ENCODE results near the gene NOS2. TPM values are rescaled to one million over a fixed set of nuclear protein-coding genes. Genes with fewer than 3 reads are reported as not detected.
"Not testable (repeated sequence)": the region's sequence is repeated elsewhere in the genome, so short reads cannot be mapped to it uniquely, and the experiment has no call there.

The NOS2 gene
- total and polyA plus RNA-seq, 2 donors, result 0.21 to 0.33 TPM

DNA sequence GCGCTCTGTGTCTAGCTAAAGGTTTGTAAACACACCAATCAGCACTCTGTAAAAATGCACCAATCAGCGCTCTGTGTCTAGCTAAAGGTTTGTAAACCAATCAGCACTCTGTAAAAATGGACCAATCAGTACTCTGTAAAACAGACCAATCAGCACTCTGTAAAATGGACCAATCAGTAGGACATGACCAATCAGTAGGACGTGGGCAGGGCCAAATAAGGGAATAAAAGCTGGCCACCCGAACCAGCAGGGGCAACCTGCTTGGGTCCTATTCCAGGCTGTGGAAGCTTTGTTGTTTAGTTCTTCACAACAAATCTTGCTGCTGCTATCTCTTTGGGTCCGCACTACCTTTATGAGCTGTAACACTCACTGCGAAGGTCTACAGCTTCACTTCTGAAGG lies 74.3 kb downstream of the NOS2 start:
- 94% methylated on average over 6 of the region's 6 CpGs for WGBS
- not testable (repeated sequence) for H3K9me3 ChIP-seq (ENCODE audit: control insufficient read depth in 2 of 2, insufficient read depth in 1 of 2, low read length in 1 of 2); DNase-seq (ENCODE audit: low read depth in 6 of 9, low spot score in 9 of 9); H3K27ac ChIP-seq (ENCODE audit: low read depth in 1 of 2, low read length in 1 of 2); H3K27me3 ChIP-seq (ENCODE audit: control insufficient read depth in 2 of 2, insufficient read depth in 1 of 2, low read length in 1 of 2); H3K4me3 ChIP-seq (ENCODE audit: low read length in 2 of 2); H3K36me3 ChIP-seq (ENCODE audit: control insufficient read depth in 2 of 2, insufficient read depth in 2 of 2, low read length in 1 of 2); H3K4me1 ChIP-seq (ENCODE audit: control insufficient read depth in 2 of 2, insufficient read depth in 2 of 2, low read length in 2 of 2)

DNA sequence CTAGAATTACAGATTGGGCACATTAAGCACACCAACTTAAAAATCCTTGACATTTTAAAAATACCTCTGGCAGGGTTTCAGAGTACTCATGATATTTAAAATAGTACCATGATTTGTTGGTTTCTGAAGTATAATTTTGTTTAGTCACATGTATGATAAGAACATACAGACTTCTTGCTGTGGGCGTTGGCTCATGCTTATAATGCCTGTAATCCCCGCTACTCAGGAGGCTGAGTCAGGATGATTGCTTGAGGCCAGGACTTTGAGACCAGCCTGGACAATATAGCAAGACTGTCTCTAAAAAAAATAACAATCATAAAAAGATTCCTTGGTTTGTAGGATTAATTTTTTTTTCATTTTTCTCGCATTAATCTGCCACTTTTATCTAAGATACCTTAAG lies 78.5 kb downstream of the NOS2 start:
- no peaks in the 10 kb centered on the region for H3K9me3 ChIP-seq (ENCODE audit: control insufficient read depth in 2 of 2, insufficient read depth in 1 of 2, low read length in 1 of 2)
- no peaks in the 10 kb centered on the region for H3K27me3 ChIP-seq (ENCODE audit: control insufficient read depth in 2 of 2, insufficient read depth in 1 of 2, low read length in 1 of 2)
- no peaks in the 10 kb centered on the region for H3K4me1 ChIP-seq (ENCODE audit: control insufficient read depth in 2 of 2, insufficient read depth in 2 of 2, low read length in 2 of 2)
- H3K36me3 ChIP-seq (ENCODE audit: control insufficient read depth in 2 of 2, insufficient read depth in 2 of 2, low read length in 1 of 2), result no peaks in the 10 kb centered on the region
- WGBS, result 90% methylated on average over 3 of the region's 3 CpGs
- no peak overlapping the region for H3K27ac ChIP-seq (ENCODE audit: low read depth in 1 of 2, low read length in 1 of 2)
- DNase-seq (ENCODE audit: low read depth in 6 of 9, low spot score in 9 of 9), result no peak
- H3K4me3 ChIP-seq (ENCODE audit: low read length in 2 of 2), result no peak overlapping the region

Other genes with a start within 250 kb of the NOS2 start
- gene LGALS9, start 169.3 kb downstream of the NOS2 start, total RNA-seq, result 45.7 TPM
- gene LGALS9, start 169.3 kb downstream of the NOS2 start, polyA plus RNA-seq, result 75.8 TPM
- gene LYRM9, start 92.8 kb upstream of the NOS2 start, total RNA-seq, result 3.8 TPM
- gene LYRM9, start 92.8 kb upstream of the NOS2 start, polyA plus RNA-seq, result 27.7 TPM
- 18.8 TPM for gene NLK, start 242.1 kb upstream of the NOS2 start, total RNA-seq
- 23.5 TPM for gene NLK, start 242.1 kb upstream of the NOS2 start, polyA plus RNA-seq